ENCODE data around the gene FKBP15.
"Not testable (repeated sequence)": the region's sequence is repeated elsewhere in the genome, so short reads cannot be mapped to it uniquely, and the experiment has no call there.

FKBP15 gene

DNA sequence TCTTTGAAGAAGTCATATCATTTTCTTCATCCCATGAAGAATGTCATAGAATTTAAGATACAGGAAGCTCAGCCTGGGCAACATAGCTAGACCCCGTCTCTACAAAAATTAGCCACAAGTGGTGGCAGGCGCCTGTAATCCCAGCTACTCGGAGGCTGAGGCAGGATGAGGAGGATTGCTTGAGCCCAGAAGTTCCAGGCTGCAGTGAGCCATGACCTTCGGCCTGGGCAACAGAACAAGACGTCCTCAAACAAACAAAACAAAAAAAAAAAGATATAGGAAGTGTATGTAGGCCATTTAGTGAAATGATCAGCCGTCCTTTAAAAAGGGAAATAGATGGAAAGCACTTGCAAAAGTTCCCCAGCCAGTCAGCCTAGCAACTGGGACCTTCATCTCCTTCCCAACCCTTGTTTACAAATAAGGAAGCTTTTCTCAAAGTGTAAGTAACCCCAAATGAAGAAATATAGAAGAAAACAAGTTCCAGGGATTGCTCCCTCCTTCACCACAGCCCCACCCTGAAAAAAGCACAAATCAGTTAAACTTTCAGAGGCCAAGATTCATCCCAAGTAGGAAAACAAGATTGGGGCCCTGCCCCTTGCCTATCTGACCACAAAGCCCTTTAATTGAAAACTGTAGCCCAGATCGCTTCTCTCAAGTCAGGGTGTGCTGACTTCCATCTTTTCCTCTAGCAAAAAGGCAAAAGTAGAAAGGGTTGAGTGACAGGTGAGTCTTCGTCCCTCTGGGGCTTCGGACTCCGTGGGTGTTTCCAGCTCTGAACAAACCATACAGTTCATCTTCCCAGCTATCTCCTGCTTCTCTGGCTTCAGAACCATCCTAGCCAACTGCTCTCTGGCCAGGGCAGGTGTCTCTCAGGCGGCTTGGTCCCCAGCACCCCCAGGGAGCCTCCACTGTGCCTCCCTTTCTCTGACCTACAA lies 69.1 kb downstream of the FKBP15 start:
- intact Hi-C loops (cut with DNase I): loop anchor here (5.0 kb wide), 1 partner anchor 40 kb away; no protein-coding TSS in a partner anchor
- DNase-seq: no peak

DNA sequence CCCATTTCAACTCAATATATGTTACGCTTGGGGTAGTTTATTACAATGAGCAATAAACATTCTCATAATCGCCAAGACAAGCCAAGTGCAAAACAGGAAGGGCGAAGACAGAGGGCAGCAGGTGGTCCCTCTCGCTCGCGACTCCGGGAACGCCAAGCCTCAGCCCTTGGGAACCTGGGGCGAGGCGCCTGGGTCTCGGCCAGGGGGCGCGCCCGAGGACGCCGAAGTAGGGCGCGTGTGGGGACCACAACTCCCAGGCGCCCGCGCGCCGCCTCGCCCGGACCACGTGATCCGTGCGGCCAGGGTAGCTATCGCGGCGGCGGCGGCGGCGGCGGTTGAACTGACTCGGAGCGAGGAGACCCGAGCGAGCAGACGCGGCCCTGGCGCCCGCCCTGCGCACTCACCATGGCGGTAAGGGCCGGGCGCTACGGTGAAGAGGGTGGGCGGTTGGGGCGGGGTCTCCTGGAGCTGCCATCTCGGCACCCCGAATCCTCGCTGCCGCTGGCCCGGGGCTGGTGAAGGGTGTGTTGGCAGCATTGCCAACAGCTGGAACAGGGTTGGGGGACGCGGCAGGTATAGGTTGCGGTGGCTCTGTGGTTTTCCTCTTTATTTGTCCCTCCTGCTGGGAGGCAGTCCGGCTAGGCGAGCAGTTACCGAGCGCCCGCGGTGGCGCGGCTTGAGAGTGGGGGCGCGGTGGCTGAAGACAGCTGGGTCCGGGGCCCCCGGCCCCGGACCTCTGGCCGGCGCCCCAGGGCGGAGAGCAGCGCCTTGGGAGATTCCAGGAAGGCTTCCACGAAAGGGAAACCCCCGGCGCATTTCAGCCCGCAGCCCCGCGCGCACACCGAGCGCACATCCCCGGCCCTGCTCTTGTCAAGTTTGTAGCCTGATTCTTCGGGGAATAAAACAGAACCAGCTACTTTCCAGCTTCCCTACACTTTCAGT lies 70.1 kb downstream of the FKBP15 start, which contains the start of gene SLC31A2:
SLC31A2 (plus strand) TSS at position 338 of the 942 bp plus-strand sequence; CDS start at position 406, 68 bp downstream.
- peak; percentile 86 to 99 (median 92) for DNase-seq
- intact Hi-C loops (cut with DNase I): loop anchor here (5.0 kb wide), 1 partner anchor 39 kb away; no protein-coding TSS in a partner anchor

DNA sequence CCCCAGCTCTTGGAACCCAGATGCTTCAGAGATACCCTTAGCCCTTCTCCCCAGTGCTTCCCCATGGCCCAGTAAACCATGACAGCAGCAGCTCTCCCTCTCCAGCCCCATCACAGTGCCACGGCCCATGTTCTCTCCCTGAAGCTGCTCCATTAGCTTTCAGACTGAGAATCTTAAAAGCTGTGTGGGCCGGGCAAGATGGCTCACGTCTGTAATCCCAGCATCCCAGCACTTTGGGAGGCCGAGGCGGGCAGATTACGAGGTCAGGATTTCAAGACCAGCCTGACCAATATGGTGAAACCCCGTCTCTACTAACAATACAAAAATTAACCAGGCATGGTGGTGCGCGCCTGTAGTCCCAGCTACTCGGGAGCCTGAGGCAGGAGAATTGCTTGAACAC lies 71.5 kb downstream of the FKBP15 start:
- DNase-seq; intact Hi-C loops (cut with DNase I): not testable (repeated sequence)

DNA sequence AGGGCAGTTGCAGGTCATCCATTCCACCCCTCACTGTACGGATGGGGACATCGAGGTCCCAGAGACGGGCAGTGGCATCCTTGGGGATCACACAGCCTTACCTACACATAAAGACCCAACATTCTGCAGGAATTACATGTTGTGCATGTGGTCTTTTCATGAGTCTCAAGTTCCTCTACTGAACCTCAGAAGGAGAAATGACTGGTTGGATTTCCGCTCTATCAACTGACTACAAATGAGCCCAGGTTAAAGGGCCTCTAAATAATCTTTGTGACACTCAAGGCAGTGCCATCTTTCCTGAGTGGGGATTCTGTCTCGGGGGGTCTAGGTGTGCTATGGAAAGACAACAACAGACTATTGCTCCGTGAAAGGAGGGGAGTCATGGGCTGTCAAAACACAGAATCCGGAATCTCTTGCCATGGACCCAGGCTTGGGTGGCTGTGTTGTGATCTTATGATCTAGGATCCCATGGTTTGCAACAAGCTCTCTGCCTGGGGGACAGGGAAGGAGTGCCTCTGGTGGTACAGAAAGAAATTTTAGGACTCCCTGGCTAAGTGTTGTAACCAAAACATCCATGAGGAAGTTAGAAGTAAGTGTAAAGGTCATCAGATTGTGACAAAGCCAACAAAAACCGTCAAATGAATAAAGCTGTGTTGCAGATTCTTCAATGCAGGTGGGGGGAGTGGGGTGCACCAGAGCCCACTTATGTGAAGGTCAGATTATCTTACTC lies 72.1 kb downstream of the FKBP15 start:
- peak in 1 of 10 donors; percentile 46 for DNase-seq

DNA sequence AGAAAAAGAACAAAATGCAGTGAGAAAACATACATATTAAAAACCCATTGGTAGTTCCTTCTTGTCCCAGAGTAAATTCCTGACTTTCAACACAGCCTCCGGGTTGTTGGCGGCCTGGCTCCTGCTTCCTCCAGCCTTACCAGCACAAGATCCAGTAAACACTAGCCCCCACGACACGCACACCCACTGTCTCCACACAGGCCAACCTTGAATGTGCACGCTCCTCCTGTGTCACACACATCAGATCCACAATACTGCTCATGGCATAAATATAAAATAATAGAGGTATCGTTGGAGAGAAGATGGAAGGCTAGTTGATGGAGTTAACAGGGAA lies 72.7 kb downstream of the FKBP15 start:
- peak in 1 of 10 donors; percentile 66 for DNase-seq
- intact Hi-C loops (cut with DNase I): no loop called here

More for the DNA sequence above, 72.1 kb downstream of the FKBP15 start:
- intact Hi-C loops (cut with DNase I): no loop called here

DNA sequence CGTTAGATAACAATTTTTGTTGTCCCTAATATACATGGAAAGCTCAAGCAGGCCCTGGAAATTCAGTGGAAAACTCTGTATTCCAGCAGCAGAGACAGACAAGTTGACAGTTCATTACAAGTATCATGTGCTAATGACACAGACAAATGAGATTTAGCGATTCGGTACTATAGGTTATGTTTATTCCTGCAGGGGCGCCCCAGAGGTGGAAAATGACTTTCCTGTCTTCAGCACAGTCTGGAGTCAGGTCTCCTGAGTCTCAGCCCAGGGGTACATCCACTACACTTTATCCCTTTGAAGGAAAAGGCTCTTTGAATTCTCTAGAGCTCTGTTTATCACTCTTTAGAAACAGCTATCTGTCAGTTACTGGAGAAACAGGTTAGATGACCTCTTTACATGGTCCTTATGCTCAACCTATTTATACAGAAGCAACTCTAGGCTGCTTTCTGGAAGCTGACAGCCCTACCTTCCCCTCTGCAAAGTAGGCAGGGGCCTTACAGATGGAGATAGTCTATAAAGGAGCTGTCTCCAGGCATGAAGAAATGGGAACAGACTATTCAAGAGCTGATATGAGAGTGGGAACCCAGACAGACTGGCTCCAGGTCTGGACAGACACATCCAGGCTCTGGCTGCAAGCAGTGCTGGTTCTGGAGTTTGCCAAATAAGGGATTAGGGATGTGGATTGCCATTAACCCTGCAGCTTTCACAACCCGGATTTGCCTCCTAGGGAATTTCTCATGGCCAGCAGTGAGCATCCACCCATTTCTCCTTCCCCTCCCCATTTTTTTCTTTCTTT lies 77.4 kb downstream of the FKBP15 start:
- intact Hi-C loops (cut with DNase I): no loop called here

DNA sequence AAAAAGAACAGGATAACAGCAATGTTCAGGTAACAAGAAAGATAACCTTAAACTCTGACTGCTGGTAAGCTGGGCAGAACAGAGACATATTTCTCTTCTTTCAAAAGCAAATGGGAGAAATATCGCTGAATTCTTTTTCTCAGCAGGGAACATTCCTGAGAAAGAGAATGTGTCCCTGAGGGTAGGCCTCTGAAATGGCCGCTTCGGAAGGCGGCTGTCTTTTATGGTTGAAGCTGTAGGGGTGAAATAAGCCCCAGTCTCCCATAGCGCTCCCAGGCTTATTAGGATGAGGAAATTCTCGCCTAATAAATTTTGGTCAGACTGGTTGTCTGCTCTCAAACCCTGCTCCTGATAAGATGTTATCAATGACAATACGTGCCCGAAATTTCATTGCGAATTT lies 80.2 kb downstream of the FKBP15 start:
- intact Hi-C loops (cut with DNase I): not testable (repeated sequence)
- peak in 1 of 10 donors; percentile 14 for DNase-seq

More for the DNA sequence above, 77.4 kb downstream of the FKBP15 start:
- DNase-seq: peak in 1 of 10 donors; percentile 40

DNA sequence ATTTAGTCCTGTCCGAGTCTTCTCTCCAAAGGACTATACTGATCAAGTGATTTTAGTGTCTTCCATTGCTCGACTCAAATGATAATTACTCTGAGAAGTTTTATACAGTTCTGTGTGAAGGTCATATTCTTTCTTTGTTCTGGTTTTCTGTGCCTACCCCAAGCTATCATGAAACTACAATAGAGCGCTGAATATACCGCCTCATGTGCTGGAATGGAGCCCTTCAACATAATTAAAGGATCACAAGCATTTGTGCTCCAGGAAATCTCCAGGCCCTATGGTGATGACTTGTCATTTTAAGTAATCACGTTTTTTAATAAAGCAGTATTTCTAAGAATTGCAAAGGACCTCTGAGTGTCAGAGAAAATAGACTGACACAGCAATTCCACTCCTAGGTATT lies 81.1 kb downstream of the FKBP15 start:
- no peak for DNase-seq
- intact Hi-C loops (cut with DNase I): no loop called here

DNA sequence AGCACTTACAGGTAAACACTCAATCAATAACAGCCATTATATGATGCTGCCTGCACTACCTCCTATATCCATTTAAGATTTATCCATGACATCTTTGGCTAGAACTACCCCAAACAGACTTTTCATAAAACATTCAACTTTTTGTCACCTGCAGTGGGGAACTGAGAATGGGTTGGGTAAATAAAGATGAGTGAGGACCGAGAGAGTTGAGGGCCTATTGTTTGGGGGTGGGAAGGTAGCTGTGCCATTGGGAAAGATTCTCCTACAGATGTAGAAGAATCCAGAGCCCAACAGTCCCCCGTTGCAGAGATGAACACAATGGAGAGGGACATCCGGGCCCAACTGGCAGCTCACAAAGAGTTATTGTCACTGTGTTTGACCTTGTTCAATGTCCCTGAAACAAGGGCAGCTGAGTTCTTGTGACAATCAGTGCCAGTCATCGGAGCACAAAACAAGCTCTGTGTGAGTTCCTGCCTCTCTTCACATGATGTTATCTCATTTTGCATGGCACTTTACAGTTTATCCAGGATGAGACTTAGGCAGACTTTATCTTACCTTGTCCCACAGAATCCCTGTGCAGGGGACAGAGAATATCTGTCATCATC lies 81.8 kb downstream of the FKBP15 start:
- intact Hi-C loops (cut with DNase I): no loop called here
- DNase-seq: peak in 9 of 10 donors; percentile 42 to 97 (median 80)

DNA sequence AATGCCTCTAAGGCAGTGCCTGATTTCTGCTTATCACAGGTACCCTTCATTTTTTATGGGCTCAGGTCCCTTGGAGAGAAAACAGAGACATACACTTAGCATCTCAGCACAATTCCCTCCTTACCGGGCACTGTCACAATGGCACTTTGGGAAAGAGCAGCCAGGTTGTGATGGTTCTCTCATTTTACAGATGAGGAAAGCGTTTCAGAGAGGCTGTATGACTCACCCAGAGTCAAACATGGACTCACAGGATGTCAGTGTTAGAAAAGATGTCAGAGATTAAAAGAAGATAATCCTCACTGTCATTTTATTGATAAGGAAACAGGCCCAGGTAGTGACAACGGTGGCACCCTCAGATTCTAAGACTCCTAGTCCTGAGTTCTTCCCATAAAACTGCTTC lies 82.3 kb downstream of the FKBP15 start:
- peak in 1 of 10 donors; percentile 4 for DNase-seq
- intact Hi-C loops (cut with DNase I): no loop called here

DNA sequence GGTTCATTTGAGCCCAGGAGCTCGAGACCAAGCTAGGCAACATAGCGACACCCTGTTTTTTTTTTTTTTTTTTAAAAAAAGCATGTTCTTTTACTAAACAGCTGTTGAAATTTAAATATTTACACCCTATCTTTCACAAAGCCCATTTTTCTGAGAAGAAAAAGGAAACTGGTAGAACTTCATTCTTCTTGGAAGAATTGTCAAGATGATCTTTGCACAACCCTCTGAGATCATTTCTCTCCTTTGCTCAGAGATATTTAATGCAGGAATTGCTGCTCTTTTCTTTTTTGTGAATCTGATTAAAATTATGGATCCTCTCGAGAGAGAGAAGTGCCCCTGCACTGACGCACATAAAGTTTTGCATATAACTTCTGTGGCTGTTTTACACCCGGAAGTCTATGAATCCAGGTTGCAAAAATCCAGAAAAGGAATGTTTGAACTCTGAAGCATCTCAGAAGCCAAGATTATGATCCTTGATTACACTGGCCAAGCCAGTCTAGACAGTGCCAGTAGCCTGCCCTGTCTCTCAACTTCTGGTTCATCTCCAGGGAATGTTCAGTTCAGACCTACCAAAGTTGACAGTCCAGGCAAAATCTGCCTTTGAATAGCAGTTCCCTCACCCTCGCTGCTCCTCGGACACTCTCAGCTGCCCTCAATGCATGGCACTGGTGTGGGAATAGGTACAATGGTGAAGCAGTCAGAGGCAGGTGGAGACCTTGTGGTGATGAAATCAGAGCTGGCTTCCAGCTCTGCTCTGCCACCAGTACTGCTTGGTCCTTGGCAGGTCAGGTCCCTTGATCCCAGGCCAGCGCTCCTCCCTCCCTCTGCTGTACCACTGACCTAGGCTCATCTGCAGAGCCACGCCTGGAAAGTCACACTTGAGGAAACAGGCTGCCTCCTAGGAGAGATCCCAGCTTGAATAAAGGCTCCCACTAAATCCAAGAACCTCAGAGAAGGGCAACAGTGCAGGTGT lies 83.6 kb downstream of the FKBP15 start:
- intact Hi-C loops (cut with DNase I): no loop called here
- DNase-seq: peak in 1 of 10 donors; percentile 42

DNA sequence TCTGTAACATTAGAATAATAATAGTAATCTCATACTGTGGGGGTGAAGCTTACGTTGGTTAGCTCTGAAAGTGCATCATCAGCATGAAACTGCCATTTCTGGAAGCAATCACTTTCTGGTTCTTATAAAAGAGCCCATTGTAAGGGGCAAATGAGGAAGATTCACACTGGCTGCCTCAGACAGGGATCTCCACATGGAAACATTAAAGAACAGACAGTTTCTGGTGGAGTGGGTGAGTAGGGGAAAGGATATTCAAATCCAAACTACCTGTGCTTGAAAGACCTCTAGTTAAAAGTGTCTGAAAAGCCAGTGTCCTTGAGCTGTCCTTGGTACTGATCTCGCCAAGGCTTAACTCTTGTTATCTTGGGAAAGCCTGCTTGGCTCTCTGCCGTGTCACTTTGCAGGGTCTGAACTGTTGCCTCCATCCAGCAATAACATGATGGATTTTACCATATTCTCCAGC lies 89.4 kb downstream of the FKBP15 start:
- intact Hi-C loops (cut with DNase I): no loop called here
- peak in 1 of 10 donors; percentile 52 for DNase-seq

DNA sequence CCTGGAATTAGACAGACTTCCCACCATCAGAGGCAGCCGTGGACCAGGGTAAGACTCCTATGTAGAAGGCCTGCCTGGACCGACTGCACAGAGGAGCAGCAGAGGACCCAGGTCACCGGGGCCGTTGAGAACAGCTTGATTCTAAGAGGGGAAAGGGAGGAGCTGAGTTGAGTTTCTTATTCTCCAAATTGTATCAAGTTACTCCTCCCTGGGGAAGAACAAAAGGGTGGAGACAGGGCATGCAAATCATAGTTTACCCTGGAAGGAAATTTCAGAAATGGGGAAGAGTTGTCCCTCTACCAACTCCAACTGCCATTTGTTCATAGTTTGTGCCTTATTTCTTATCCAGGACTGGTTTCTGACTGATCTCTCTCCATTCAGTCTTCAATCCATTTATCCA lies 91.2 kb downstream of the FKBP15 start:
- intact Hi-C loops (cut with DNase I): no loop called here
- DNase-seq: peak in 1 of 10 donors; percentile 10

DNA sequence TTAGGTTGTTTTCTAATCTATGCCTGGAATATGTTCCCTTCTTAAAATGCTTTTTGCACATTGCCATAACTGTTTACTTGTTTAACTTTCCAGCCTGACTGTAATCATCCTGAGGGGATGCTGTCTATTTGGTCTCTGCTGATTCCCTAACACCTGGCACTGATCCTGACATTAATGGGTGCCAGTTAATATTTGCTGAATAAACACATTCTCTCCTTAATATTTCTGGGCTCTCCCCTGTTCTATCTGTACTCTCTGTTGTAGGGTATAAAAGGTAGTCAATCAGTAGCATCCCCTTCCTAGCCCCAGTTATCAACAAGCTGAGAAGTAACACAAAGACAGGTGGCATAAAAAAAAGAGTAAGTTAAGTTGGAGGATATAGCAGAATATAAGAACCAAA lies 91.6 kb downstream of the FKBP15 start:
- intact Hi-C loops (cut with DNase I): no loop called here
- DNase-seq: no peak

DNA sequence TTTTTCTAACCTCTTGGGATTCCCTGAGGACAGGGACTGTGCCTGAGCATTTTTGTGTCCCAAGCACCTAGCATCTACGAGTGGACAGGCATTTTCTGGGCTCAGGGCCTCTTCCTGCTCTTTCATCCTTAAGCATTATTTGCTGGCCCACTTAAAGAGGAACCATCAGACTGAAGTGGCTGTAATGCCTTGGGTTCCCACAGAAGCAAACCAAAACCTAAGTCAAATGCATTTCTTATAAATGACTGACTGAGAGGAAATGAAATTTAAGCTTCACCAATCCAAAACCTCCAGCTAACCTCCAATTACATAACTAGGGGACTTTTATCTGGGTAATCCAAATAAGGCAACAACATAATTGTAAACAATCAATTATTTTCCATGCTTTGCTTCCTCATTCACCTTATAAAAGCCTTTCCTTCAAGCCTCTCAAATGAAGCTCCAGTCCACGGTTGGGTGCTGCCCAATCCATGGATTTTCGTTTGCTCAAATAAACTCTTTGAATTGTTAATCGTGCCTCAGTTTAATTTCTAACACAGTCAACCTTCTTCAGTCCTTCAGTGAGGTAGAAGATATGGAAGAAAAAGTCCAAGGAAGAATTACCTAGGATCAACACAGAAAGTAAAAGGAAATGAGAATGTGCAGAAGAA lies 95.6 kb downstream of the FKBP15 start:
- DNase-seq: peak in 1 of 10 donors; percentile 4
- intact Hi-C loops (cut with DNase I): no loop called here

DNA sequence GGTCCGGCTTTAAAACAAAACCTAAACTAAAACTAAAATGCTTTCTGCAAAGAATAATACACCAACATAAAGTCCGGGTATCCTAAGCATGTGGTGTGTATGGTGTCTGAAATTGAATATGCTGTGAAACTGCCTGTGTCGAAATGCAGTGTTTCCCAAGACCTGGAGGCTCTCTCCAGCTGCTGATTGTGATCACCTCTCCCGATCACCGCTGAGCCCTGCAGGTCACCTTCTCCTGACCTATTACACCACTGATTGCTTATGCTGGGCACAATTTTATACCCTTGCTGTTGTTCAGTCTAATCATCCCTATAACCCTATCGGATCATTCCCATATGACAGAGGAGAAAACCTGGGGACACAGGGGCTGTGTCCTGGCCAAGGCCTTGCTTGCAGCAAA lies 102.2 kb downstream of the FKBP15 start:
- intact Hi-C loops (cut with DNase I); DNase-seq: not testable (repeated sequence)

All from posterior cingulate gyrus (tissue), 11 donors.